ENCODE data around the gene ZDHHC14.

- TF ChIP-seq CTCF (IDR thresholded peaks at IDR 0.05; ENCODE audit: low read depth, low read length, poor library complexity, severe bottlenecking) (no peak), EZH2phosphoT487 (IDR thresholded peaks at IDR 0.05; ENCODE audit: borderline replicate concordance, low read length) (no peak)
Observed at GRCh38 chr6:157488716-157489118, 107.7 kb downstream of the ZDHHC14 start.
